PC-3 (cell line): ENCODE results near the gene GSX2. TPM values are rescaled to one million over a fixed set of nuclear protein-coding genes. Genes with fewer than 3 reads are reported as not detected.
A peak's percentile ranks its signal among the peaks of the same experiment; 100 is the strongest.

Experiments
- ATAC-seq: fragments of 200-7000 bp; cut with Tn5 transposase; 2 replicates; pipeline ENCODE4 v1.9.1; 2020; ENCODE audit warnings: mild to moderate bottlenecking, moderate library complexity
- BruUV-seq: library from RNA; stranded (reverse); fragments of 400-500 nt; replicated peaks from 2 replicates; lab custom pipeline; 2021; lab: Mats Ljungman, UMichigan
- CTCF ChIA-PET: fragments of 300-600 bp; sonication (Branson Sonifier 250); formaldehyde crosslinking; loops from one replicate; lab custom pipeline; 2022; ENCODE audit warnings: antibody characterized with exemption; lab: Charles Lee
- POLR2A ChIA-PET: fragments of 300-600 bp; sonication (Branson Sonifier 250); formaldehyde crosslinking; loops from one replicate; lab custom pipeline; 2022; ENCODE audit warnings: antibody characterized with exemption; ENCODE audit not compliant: unreplicated experiment; lab: Charles Lee
- DNase-seq: peaks from one replicate; pipeline ENCODE4 v3.0.0-alpha.2; 2015
- H2AFZ ChIP-seq: fragments of 300-600 bp; sonication (generic); 2 replicates; pipeline ENCODE4 v1.6.0; 2016; ENCODE audit warnings: antibody characterized with exemption, low read length
- H3F3A ChIP-seq: fragments of 300-600 bp; sonication (generic); one replicate; pipeline ENCODE4 v1.6.0; 2017; ENCODE audit warnings: antibody characterized with exemption, low read length, control low read depth, mild to moderate bottlenecking; ENCODE audit not compliant: unreplicated experiment
- H3K27ac ChIP-seq: fragments of 300-600 bp; sonication (generic); 2 replicates; pipeline ENCODE4 v1.5.1; 2016; ENCODE audit warnings: mild to moderate bottlenecking, low read length
- H3K27me3 ChIP-seq: fragments of 300-600 bp; sonication (generic); 2 replicates; pipeline ENCODE4 v1.6.1; 2016; ENCODE audit warnings: low read length, mixed read lengths
- H3K36me3 ChIP-seq: fragments of 300-600 bp; sonication (generic); 2 replicates; pipeline ENCODE4 v1.6.1; 2016; ENCODE audit warnings: low read depth, mixed run types, low read length, mixed read lengths
- H3K4me1 ChIP-seq: fragments of 300-600 bp; sonication (generic); 2 replicates; pipeline ENCODE4 v1.5.1; 2016; ENCODE audit warnings: low read length; ENCODE audit not compliant: insufficient read depth
- H3K4me2 ChIP-seq: fragments of 300-600 bp; sonication (generic); 2 replicates; pipeline ENCODE4 v1.6.0; 2016; ENCODE audit warnings: low read length
- H3K4me3 ChIP-seq: fragments of 300-600 bp; sonication (generic); 2 replicates; pipeline ENCODE4 v1.5.1; 2016; ENCODE audit warnings: mild to moderate bottlenecking, low read length, mixed read lengths
- H3K79me2 ChIP-seq: fragments of 300-600 bp; sonication (generic); 2 replicates; pipeline ENCODE4 v1.6.1; 2017; ENCODE audit warnings: low read length, mixed read lengths
- H3K9ac ChIP-seq: fragments of 300-600 bp; sonication (generic); 2 replicates; pipeline ENCODE4 v1.6.0; 2016; ENCODE audit warnings: mild to moderate bottlenecking, low read length
- H3K9me2 ChIP-seq: fragments of 300-600 bp; sonication (generic); replicated peaks from 2 replicates; pipeline ENCODE4 v1.6.1; 2016; ENCODE audit warnings: mixed run types, low read length, mixed read lengths
- H3K9me3 ChIP-seq: fragments of 300-600 bp; sonication (generic); 2 replicates; pipeline ENCODE4 v1.6.1; 2016; ENCODE audit warnings: low read length, mixed read lengths
- H4K20me1 ChIP-seq: fragments of 300-600 bp; sonication (generic); 2 replicates; pipeline ENCODE4 v1.6.1; 2016; ENCODE audit warnings: low read length, mixed read lengths
- CTCF ChIP-seq: fragments of 300-600 bp; sonication (generic); conservative IDR thresholded peaks from 2 replicates; pipeline ENCODE4 v1.5.1; 2017; ENCODE audit warnings: antibody characterized with exemption, low read depth, mild to moderate bottlenecking, low read length
- EZH2 ChIP-seq: fragments of 300-600 bp; sonication (generic); IDR thresholded peaks from one replicate; pipeline ENCODE4 v1.6.1; 2017; ENCODE audit warnings: antibody characterized with exemption, mild to moderate bottlenecking, low read length; ENCODE audit not compliant: unreplicated experiment
- EZH2phosphoT487 ChIP-seq: fragments of 300-600 bp; sonication (generic); IDR thresholded peaks from 2 replicates; pipeline ENCODE4 v1.6.1; 2018; ENCODE audit warnings: mild to moderate bottlenecking, antibody characterized with exemption, low read length, borderline replicate concordance
- intact Hi-C: fragments of 100-400 bp; cut with micrococcal nuclease; formaldehyde crosslinking; loops from 2 replicates; pipeline ENCODE4 v1.9.0; 2023
- total RNA-seq: library from RNA; depleted of rRNA; stranded (reverse); fragments of >200 nt; gene quantifications from 2 replicates; pipeline ENCODE4 v1.2.3, GENCODE V29; 2014

The GSX2 gene
- total RNA-seq, 1 experiment from 2014 or later = not detected

- no TSS peak for BruUV-seq
- DNase-seq = no peak
- intact Hi-C loops = no loop called here
Observed at GRCh38 chr4:54073271-54073880, 26.6 kb upstream of the GSX2 start.

GRCh38 chr4:54074381-54074780 is 25.6 kb upstream of the GSX2 start:
- intact Hi-C loops = no loop called here
- Histone ChIP-seq H3K9ac (no peak overlapping the region), H3K9me3 (no peaks in the 10 kb centered on the region), H3K9me2 (no peaks in the 10 kb centered on the region), H4K20me1 (no peaks in the 10 kb centered on the region), H3F3A (no peaks in the 10 kb centered on the region), H3K36me3 (no peaks in the 10 kb centered on the region), H3K4me1 (peaks cover 21% of the 10 kb centered on the region), H3K79me2 (no peaks in the 10 kb centered on the region), H2AFZ (no peak overlapping the region), H3K4me3 (no peak overlapping the region), H3K27me3 (no peaks in the 10 kb centered on the region), H3K27ac (no peak overlapping the region), H3K4me2 (no peak overlapping the region)
- TF ChIP-seq EZH2phosphoT487 (no peak), EZH2 (no peak), CTCF (no peak)
- ChIA-PET POLR2A (no interaction called here), CTCF (no interaction called here)
- BruUV-seq = no TSS peak
- ATAC-seq = no peak
- no peak for DNase-seq

More at GRCh38 chr4:54073271-54073880, 26.6 kb upstream of the GSX2 start:
- no peaks in the 10 kb centered on the region for H3K9me3 ChIP-seq
- TF ChIP-seq EZH2 = no peak
- no peak for TF ChIP-seq EZH2phosphoT487
- TF ChIP-seq CTCF = no peak
- no peak overlapping the region for H3K9ac ChIP-seq
- ChIA-PET CTCF (interaction anchor here (0.6 kb wide), 1 partner anchor 1697 kb away, joined by 3 read pairs; no protein-coding TSS in a partner anchor), POLR2A (no interaction called here)
- no peaks in the 10 kb centered on the region for H3F3A ChIP-seq
- H3K27ac ChIP-seq = no peak overlapping the region
- no peaks in the 10 kb centered on the region for H3K27me3 ChIP-seq
- no peak for ATAC-seq
- no peaks in the 10 kb centered on the region for H3K9me2 ChIP-seq
- H3K79me2 ChIP-seq = no peaks in the 10 kb centered on the region
- H3K4me1 ChIP-seq = peaks cover 21% of the 10 kb centered on the region
- no peak overlapping the region for H3K4me2 ChIP-seq
- no peaks in the 10 kb centered on the region for H3K36me3 ChIP-seq
- no peaks in the 10 kb centered on the region for H4K20me1 ChIP-seq
- no peak overlapping the region for H3K4me3 ChIP-seq
- no peak overlapping the region for H2AFZ ChIP-seq

DNA sequence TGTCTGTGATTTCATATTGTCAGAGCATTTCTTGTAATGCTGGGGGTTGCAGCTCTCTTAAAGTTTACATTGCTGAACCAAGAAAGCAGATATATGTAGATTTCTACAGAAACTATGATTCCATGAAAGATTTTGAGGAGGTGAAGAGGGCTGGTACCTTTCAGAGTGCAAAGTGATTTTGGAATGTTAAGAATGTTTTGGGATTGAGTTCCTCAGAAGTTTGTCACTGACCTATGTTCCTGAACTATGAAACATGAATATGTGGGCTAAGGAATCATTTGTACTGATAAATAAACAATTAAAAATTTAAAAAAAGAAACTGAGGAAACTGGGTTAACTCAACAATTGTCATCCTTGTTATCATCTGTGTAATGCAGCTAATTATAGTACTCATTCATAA is 23.3 kb upstream of the GSX2 start:
- ChIA-PET CTCF (interaction anchor here (0.5 kb wide), 1 partner anchor 166 kb away, joined by 5 read pairs; no protein-coding TSS in a partner anchor), POLR2A (no interaction called here)
- no peak overlapping the region for H3K9ac ChIP-seq
- H2AFZ ChIP-seq = no peak overlapping the region
- H3K27ac ChIP-seq = no peak overlapping the region
- ATAC-seq (peak; percentile 51), DNase-seq (peak; percentile 63)
- H3K9me3 ChIP-seq = no peaks in the 10 kb centered on the region
- no TSS peak for BruUV-seq
- H3K4me2 ChIP-seq = peak overlapping the region; percentile 54
- TF ChIP-seq EZH2phosphoT487 (no peak), EZH2 (no peak), CTCF (no peak)
- H3K9me2 ChIP-seq = no peaks in the 10 kb centered on the region
- peaks cover 26% of the 10 kb centered on the region for H3K4me1 ChIP-seq
- H3K4me3 ChIP-seq = 0 out of 2 replicates have a peak overlapping the region, but pooled peaks have one; percentile 4
- H4K20me1 ChIP-seq = no peaks in the 10 kb centered on the region
- H3F3A ChIP-seq = no peaks in the 10 kb centered on the region
- intact Hi-C loops = no loop called here
- H3K36me3 ChIP-seq = no peaks in the 10 kb centered on the region
- H3K27me3 ChIP-seq = no peaks in the 10 kb centered on the region
- no peaks in the 10 kb centered on the region for H3K79me2 ChIP-seq
